Fibroblast of lung (primary cell): Measurements from ENCODE around the gene NEK1. TPM values are rescaled to one million over a fixed set of nuclear protein-coding genes. Genes with fewer than 3 reads are reported as not detected.

Experiments
- DNase-seq, 2 donors: peaks; one replicate each; pipeline versions ENCODE4 v3.0.0 to v3.0.0-alpha.2; 2010; ENCODE audit warnings: low read depth in 2 of 2
- H2AFZ ChIP-seq: 2 replicates; pipeline ENCODE4 v1.5.1; 2012; ENCODE audit warnings: low read length, control low read depth, inconsistent platforms
- H3K27ac ChIP-seq: 2 replicates; pipeline ENCODE4 v1.5.1; 2011; ENCODE audit warnings: low read length, control low read depth; ENCODE audit not compliant: insufficient read depth
- H3K27me3 ChIP-seq: 2 replicates; pipeline ENCODE4 v1.5.1; 2011; ENCODE audit warnings: mild to moderate bottlenecking, low read length; ENCODE audit not compliant: control insufficient read depth, insufficient read depth
- H3K36me3 ChIP-seq: 2 replicates; pipeline ENCODE4 v1.5.1; 2011; ENCODE audit warnings: low read length; ENCODE audit not compliant: control insufficient read depth, insufficient read depth
- H3K4me1 ChIP-seq: 2 replicates; pipeline ENCODE4 v1.5.1; 2011; ENCODE audit warnings: low read length; ENCODE audit not compliant: control insufficient read depth, insufficient read depth; ENCODE audit errors: extremely low read depth
- H3K4me2 ChIP-seq: 2 replicates; pipeline ENCODE4 v1.5.1; 2011; ENCODE audit warnings: low read length, control low read depth; ENCODE audit not compliant: insufficient read depth; ENCODE audit errors: extremely low read depth
- H3K4me3 ChIP-seq, 4 experiments: fragments of 200-600 bp in 1 of 4; sonication (generic) in 1 of 4; replicated peaks in 1 of 4; 2 replicates each; pipeline ENCODE4 v1.5.1; 2011 to 2016; ENCODE audit warnings: low read length in 4 of 4, low read depth in 3 of 4, mild to moderate bottlenecking in 3 of 4, control low read depth in 2 of 4, inconsistent platforms in 1 of 4, mixed read lengths in 1 of 4; ENCODE audit not compliant: insufficient read depth in 1 of 4; ENCODE audit errors: control extremely low read depth in 1 of 4
- H3K79me2 ChIP-seq: 2 replicates; pipeline ENCODE4 v1.5.1; 2012; ENCODE audit warnings: mild to moderate bottlenecking, low read length, inconsistent platforms; ENCODE audit not compliant: control insufficient read depth, insufficient read depth
- H3K9ac ChIP-seq: 2 replicates; pipeline ENCODE4 v1.5.1; 2011; ENCODE audit warnings: mild to moderate bottlenecking, low read length, control low read depth; ENCODE audit not compliant: insufficient read depth
- H3K9me3 ChIP-seq: 2 replicates; pipeline ENCODE4 v1.5.1; 2012; ENCODE audit warnings: low read depth, low read length; ENCODE audit not compliant: control insufficient read depth, insufficient read depth
- H4K20me1 ChIP-seq: 2 replicates; pipeline ENCODE4 v1.5.1; 2011; ENCODE audit warnings: low read length; ENCODE audit not compliant: control insufficient read depth, insufficient read depth; ENCODE audit errors: extremely low read depth
- EZH2 ChIP-seq: IDR thresholded peaks from 2 replicates; pipeline ENCODE4 v1.5.1; 2012; ENCODE audit warnings: low read length, control low read depth, mild to moderate bottlenecking; ENCODE audit errors: missing control alignments
- polyA plus RNA-seq, 2 donors: library from polyadenylated mRNA; depleted of rRNA in 1 of 2; stranded (reverse) in 1 of 2; unstranded in 1 of 2; fragments of >200 nt; gene quantifications; 2 replicates each; pipeline ENCODE4 v1.2.1, GENCODE V29; 2011 to 2012; ENCODE audit warnings: missing spikeins in 1 of 2
- total RNA-seq: library from RNA; depleted of rRNA; stranded (reverse); fragments of >200 nt; gene quantifications from 2 replicates; pipeline ENCODE4 v1.2.1, GENCODE V29; 2014
- TF ChIP-seq, protein P1 (sequence below), 2 donors: IDR thresholded peaks in 1 of 2; conservative IDR thresholded peaks in 1 of 2; 1 replicate in 1 of 2; 2 replicates in 1 of 2; pipeline ENCODE4 v1.5.1; 2011 to 2012; ENCODE audit warnings: low read length in 2 of 2, control low read depth in 1 of 2, inconsistent platforms in 1 of 2, low read depth in 1 of 2, mild to moderate bottlenecking in 1 of 2

NEK1 gene
- total and polyA plus RNA-seq, 2 donors (not counting 1 experiment from before 2014, with no cell fraction given), result 8.6 to 17.0 TPM

GRCh38 chr4:169583563-169583962 lies 28.8 kb downstream of the NEK1 start:
- no peak overlapping the region for H2AFZ ChIP-seq
- H3K9ac ChIP-seq, result no peak overlapping the region
- DNase-seq, result peak; percentile 13 to 75
- H3K27ac ChIP-seq, result no peak overlapping the region
- no peak overlapping the region for H3K4me3 ChIP-seq
- H3K36me3 ChIP-seq, result no peaks in the 10 kb centered on the region
- H4K20me1 ChIP-seq, result no peaks in the 10 kb centered on the region
- H3K4me1 ChIP-seq, result no peaks in the 10 kb centered on the region
- TF ChIP-seq, protein P1, sequence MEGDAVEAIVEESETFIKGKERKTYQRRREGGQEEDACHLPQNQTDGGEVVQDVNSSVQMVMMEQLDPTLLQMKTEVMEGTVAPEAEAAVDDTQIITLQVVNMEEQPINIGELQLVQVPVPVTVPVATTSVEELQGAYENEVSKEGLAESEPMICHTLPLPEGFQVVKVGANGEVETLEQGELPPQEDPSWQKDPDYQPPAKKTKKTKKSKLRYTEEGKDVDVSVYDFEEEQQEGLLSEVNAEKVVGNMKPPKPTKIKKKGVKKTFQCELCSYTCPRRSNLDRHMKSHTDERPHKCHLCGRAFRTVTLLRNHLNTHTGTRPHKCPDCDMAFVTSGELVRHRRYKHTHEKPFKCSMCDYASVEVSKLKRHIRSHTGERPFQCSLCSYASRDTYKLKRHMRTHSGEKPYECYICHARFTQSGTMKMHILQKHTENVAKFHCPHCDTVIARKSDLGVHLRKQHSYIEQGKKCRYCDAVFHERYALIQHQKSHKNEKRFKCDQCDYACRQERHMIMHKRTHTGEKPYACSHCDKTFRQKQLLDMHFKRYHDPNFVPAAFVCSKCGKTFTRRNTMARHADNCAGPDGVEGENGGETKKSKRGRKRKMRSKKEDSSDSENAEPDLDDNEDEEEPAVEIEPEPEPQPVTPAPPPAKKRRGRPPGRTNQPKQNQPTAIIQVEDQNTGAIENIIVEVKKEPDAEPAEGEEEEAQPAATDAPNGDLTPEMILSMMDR (conservative IDR thresholded peaks at IDR 0.05 in 1 of 2, IDR thresholded peaks at IDR 0.05 in 1 of 2; ENCODE audit: low read depth in 1 of 2, low read length in 2 of 2), result no peak
- no peak for TF ChIP-seq EZH2
- no peaks in the 10 kb centered on the region for H3K27me3 ChIP-seq
- no peaks in the 10 kb centered on the region for H3K9me3 ChIP-seq
- no peak overlapping the region for H3K4me2 ChIP-seq
- H3K79me2 ChIP-seq, result no peaks in the 10 kb centered on the region

- H3K36me3 ChIP-seq, result no peaks in the 10 kb centered on the region
- no peaks in the 10 kb centered on the region for H3K4me1 ChIP-seq
- H3K79me2 ChIP-seq, result no peaks in the 10 kb centered on the region
- no peaks in the 10 kb centered on the region for H4K20me1 ChIP-seq
- no peak overlapping the region for H3K4me2 ChIP-seq
- H2AFZ ChIP-seq, result no peak overlapping the region
- no peak overlapping the region for H3K9ac ChIP-seq
- H3K9me3 ChIP-seq, result no peaks in the 10 kb centered on the region
- TF ChIP-seq EZH2, result no peak
- TF ChIP-seq, protein P1 (conservative IDR thresholded peaks at IDR 0.05 in 1 of 2, IDR thresholded peaks at IDR 0.05 in 1 of 2; ENCODE audit: low read depth in 1 of 2, low read length in 2 of 2), result no peak
- no peak overlapping the region for H3K27ac ChIP-seq
- peak; percentile 29 for DNase-seq
- no peak overlapping the region for H3K4me3 ChIP-seq
- H3K27me3 ChIP-seq, result no peaks in the 10 kb centered on the region
These were observed 29.7 kb downstream of the NEK1 start for GRCh38 chr4:169582706-169583105.

DNA sequence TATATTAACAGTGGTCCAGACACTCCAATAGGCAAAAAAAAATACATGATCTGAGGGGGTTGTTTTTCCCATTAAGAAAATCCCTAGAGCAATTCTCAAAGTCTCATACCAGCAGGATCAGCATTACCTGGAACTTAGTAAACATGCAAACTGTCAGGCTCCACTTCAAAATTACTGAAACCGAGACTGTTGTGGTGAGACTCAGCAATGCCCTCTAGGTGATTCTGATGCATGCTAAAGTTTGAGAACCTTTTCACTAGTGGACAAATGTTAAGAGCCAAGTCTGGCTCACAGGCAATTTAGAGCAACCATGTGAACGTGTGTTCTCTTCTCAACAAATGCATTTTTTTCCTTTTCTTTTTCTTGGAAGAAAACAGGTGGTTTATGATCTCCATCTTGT lies 30.2 kb downstream of the NEK1 start:
- H3K4me2 ChIP-seq, result no peak overlapping the region
- no peaks in the 10 kb centered on the region for H3K36me3 ChIP-seq
- DNase-seq, result no peak
- no peaks in the 10 kb centered on the region for H4K20me1 ChIP-seq
- no peaks in the 10 kb centered on the region for H3K27me3 ChIP-seq
- H3K79me2 ChIP-seq, result no peaks in the 10 kb centered on the region
- no peak overlapping the region for H3K27ac ChIP-seq
- no peak overlapping the region for H3K9ac ChIP-seq
- no peaks in the 10 kb centered on the region for H3K4me1 ChIP-seq
- H3K9me3 ChIP-seq, result no peaks in the 10 kb centered on the region
- no peak overlapping the region for H3K4me3 ChIP-seq
- H2AFZ ChIP-seq, result no peak overlapping the region
- TF ChIP-seq EZH2, result no peak
- TF ChIP-seq, protein P1 (conservative IDR thresholded peaks at IDR 0.05 in 1 of 2, IDR thresholded peaks at IDR 0.05 in 1 of 2; ENCODE audit: low read depth in 1 of 2, low read length in 2 of 2), result no peak
